Calu3 (cell line): ENCODE results near the gene FAM107B. TPM values are rescaled to one million over a fixed set of nuclear protein-coding genes. Genes with fewer than 3 reads are reported as not detected.

Experiments
- BruUV-seq: library from RNA; stranded (reverse); fragments of 400-500 nt; replicated peaks from 2 replicates; lab custom pipeline; 2021; lab: Mats Ljungman, UMichigan
- CTCF ChIA-PET: fragments of 300-600 bp; sonication (Branson Sonifier 250); formaldehyde crosslinking; loops from one replicate; lab custom pipeline; 2022; ENCODE audit warnings: antibody characterized with exemption; lab: Charles Lee
- DNase-seq: peaks from one replicate; pipeline ENCODE4 v3.0.0; 2022
- H3K27ac Mint-ChIP-seq: one replicate; pipeline ENCODE4 v1.8.0; 2022; ENCODE audit warnings: mixed read lengths; ENCODE audit not compliant: unreplicated experiment
- H3K27me3 Mint-ChIP-seq: one replicate; pipeline ENCODE4 v1.8.0; 2022; ENCODE audit warnings: mixed read lengths; ENCODE audit not compliant: unreplicated experiment
- H3K36me3 Mint-ChIP-seq: one replicate; pipeline ENCODE4 v1.8.0; 2022; ENCODE audit warnings: mild to moderate bottlenecking, moderate library complexity, mixed read lengths; ENCODE audit not compliant: insufficient read depth, unreplicated experiment
- H3K4me1 Mint-ChIP-seq: one replicate; pipeline ENCODE4 v1.8.0; 2022; ENCODE audit warnings: mild to moderate bottlenecking, low read depth, mixed read lengths; ENCODE audit not compliant: unreplicated experiment
- H3K4me3 Mint-ChIP-seq: one replicate; pipeline ENCODE4 v1.8.0; 2022; ENCODE audit warnings: mild to moderate bottlenecking, low read depth, moderate library complexity, mixed read lengths; ENCODE audit not compliant: unreplicated experiment
- H3K9me3 Mint-ChIP-seq: one replicate; pipeline ENCODE4 v1.8.0; 2022; ENCODE audit warnings: low read depth, mixed read lengths; ENCODE audit not compliant: unreplicated experiment
- intact Hi-C: fragments of 100-400 bp; cut with micrococcal nuclease; formaldehyde crosslinking; loops from one replicate; pipeline ENCODE4 v1.10.0; 2022; ENCODE audit not compliant: unreplicated experiment
- total RNA-seq: library from RNA; stranded (reverse); gene quantifications from 2 replicates; pipeline ENCODE4 v1.2.3, GENCODE V29; 2022
- TF ChIP-seq, protein P1 (sequence below): fragments of 200-600 bp; IDR thresholded peaks from one replicate; pipeline ENCODE4 v1.8.0; 2022; ENCODE audit warnings: antibody characterized with exemption; ENCODE audit not compliant: unreplicated experiment

The FAM107B gene
- total RNA-seq, 1 experiment from 2014 or later, result 168 TPM

DNA sequence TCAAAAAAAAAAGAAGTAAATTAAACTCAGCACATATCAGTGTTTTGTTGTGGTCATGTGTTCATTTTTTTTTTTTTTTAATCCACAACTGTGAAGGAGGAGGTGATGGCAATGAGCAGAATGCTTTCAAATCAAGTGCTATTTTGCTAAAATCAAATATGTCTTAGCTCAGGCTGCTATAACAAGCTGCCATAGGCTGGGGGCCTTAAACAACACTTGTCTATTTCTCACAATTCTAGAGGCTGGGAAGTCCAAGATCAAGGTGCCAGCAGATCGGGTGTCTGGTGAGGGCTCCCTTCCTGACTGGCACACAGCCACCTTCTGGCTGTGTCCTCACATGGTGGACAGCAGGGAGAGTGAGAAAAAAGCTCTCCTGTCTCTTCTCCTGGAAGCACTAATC is 203.9 kb downstream of the FAM107B start:
- no peaks in the 10 kb centered on the region for H3K9me3 Mint-ChIP-seq
- TF ChIP-seq, protein P1, sequence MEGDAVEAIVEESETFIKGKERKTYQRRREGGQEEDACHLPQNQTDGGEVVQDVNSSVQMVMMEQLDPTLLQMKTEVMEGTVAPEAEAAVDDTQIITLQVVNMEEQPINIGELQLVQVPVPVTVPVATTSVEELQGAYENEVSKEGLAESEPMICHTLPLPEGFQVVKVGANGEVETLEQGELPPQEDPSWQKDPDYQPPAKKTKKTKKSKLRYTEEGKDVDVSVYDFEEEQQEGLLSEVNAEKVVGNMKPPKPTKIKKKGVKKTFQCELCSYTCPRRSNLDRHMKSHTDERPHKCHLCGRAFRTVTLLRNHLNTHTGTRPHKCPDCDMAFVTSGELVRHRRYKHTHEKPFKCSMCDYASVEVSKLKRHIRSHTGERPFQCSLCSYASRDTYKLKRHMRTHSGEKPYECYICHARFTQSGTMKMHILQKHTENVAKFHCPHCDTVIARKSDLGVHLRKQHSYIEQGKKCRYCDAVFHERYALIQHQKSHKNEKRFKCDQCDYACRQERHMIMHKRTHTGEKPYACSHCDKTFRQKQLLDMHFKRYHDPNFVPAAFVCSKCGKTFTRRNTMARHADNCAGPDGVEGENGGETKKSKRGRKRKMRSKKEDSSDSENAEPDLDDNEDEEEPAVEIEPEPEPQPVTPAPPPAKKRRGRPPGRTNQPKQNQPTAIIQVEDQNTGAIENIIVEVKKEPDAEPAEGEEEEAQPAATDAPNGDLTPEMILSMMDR, result no peak
- H3K27me3 Mint-ChIP-seq, result no peaks in the 10 kb centered on the region
- H3K27ac Mint-ChIP-seq, result peak overlapping the region; percentile 83
- no peak overlapping the region for H3K4me3 Mint-ChIP-seq
- peaks cover 29% of the 10 kb centered on the region for H3K36me3 Mint-ChIP-seq
- no TSS peak for BruUV-seq
- CTCF ChIA-PET, result no interaction called here
- H3K4me1 Mint-ChIP-seq, result peaks cover 37% of the 10 kb centered on the region
- no peak for DNase-seq
- intact Hi-C loops, result loop anchor here (10.0 kb wide), 2 partner anchors 84 to 254 kb away; no protein-coding TSS in a partner anchor

DNA sequence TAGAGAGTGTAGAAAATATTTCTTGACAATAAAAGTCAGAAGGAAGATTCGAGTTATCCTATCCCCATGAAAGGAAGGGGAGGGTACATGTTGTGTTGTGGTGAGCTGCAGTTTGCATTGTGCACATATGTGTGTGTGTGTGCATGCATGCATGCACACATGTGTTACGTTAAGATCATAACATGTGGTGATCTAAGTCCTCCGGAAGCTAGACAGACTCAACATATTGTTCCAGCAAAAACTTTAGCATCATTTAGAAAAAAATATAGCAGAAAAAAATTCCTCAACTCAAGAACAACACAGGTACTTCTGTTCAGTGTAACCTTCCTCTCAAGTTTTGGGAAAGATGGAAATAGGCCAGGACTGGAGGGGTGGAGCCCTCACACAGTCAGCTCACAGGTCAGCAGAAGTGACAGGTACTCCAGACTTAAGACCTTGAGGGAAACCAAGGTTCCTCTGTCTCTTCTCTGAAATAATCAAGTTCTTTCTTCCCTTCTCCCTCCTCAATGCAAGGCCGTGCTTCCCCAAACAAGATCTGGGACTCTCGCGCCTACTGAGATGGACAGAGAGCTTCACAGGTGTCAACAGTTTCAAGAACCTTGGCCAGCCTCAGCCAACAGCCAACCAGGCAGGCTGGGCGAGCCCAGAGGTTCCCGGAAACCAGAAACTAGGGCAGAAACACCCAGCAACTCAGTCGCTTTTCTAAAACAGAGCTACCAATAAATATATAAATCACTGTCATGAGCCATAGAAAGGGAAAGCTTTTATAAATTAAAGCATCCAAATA is 205.2 kb downstream of the FAM107B start:
- TF ChIP-seq, protein P1, result no peak
- Mint-ChIP-seq H3K9me3 (no peaks in the 10 kb centered on the region), H3K27me3 (no peaks in the 10 kb centered on the region), H3K4me3 (no peak overlapping the region), H3K36me3 (peaks cover 32% of the 10 kb centered on the region), H3K27ac (no peak overlapping the region), H3K4me1 (peaks cover 42% of the 10 kb centered on the region)
- intact Hi-C loops, result loop anchor here (10.0 kb wide), 2 partner anchors 85 to 255 kb away; no protein-coding TSS in a partner anchor
- no TSS peak for BruUV-seq
- DNase-seq, result no peak
- CTCF ChIA-PET, result interaction anchor here (0.7 kb wide), 1 partner anchor 10 kb away, joined by 3 read pairs; no protein-coding TSS in a partner anchor

DNA sequence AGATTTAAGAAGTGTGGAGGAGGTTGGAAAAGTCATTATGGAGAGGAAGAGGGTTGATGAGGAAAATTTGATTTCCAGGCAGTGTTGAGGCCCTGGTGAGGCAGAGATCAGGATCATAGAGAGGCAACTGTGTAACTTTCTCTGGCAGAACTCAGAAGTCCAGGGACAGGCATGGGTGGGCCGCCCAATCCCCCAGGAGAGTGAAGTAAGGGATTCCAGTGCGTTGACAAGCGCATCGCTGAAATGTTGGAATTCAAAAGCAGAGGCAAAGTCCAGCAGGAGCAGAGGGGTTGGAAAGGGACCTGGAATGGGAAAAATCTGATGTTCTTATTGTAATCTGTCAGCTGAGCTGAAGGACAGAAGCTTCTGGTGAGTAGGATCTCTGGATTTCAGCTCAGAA is 207.3 kb downstream of the FAM107B start:
- no peak for DNase-seq
- no TSS peak for BruUV-seq
- peaks cover 31% of the 10 kb centered on the region for H3K36me3 Mint-ChIP-seq
- H3K4me1 Mint-ChIP-seq, result peaks cover 54% of the 10 kb centered on the region
- H3K27ac Mint-ChIP-seq, result no peak overlapping the region
- no peak overlapping the region for H3K4me3 Mint-ChIP-seq
- TF ChIP-seq, protein P1, result no peak
- H3K27me3 Mint-ChIP-seq, result no peaks in the 10 kb centered on the region
- intact Hi-C loops, result no loop called here
- CTCF ChIA-PET, result no interaction called here
- H3K9me3 Mint-ChIP-seq, result no peaks in the 10 kb centered on the region

DNA sequence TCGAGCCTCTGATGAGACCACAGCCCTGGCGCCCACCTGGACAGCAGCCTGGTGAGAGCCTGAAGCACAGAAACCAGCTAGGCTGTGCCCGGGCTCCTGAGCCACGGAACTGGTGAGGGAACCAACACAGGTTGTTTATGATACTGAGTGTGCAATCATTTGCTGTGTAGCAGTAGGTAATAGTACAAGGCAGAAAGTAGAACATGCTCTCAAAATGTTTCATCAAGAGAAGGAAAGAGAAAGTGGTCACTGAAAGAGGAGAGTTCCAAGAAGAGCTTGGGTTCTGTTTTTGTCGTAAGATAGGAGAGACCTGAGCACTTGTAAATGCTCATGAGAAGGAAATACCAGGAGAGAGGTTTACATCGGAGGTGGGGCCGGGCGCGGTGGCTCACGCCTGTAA is 208.2 kb downstream of the FAM107B start:
- Mint-ChIP-seq H3K9me3 (no peaks in the 10 kb centered on the region), H3K27ac (no peak overlapping the region), H3K36me3 (peaks cover 28% of the 10 kb centered on the region), H3K27me3 (no peaks in the 10 kb centered on the region), H3K4me3 (no peak overlapping the region), H3K4me1 (peaks cover 46% of the 10 kb centered on the region)
- BruUV-seq, result no TSS peak
- intact Hi-C loops, result no loop called here
- no peak for DNase-seq
- TF ChIP-seq, protein P1, result no peak
- CTCF ChIA-PET, result no interaction called here
